ENCODE results near the gene EMP2.
"Not testable (repeated sequence)": the region's sequence is repeated elsewhere in the genome, so short reads cannot be mapped to it uniquely, and the experiment has no call there.

Gene EMP2

GRCh38 chr16:10577305-10578202 lies 2.8 kb downstream of the EMP2 start:
- DNase-seq, result no peak

GRCh38 chr16:10576390-10577304 lies 3.8 kb downstream of the EMP2 start:
- DNase-seq, result no peak

- no peak for DNase-seq
These were observed 4.8 kb downstream of the EMP2 start for GRCh38 chr16:10575506-10576130.

GRCh38 chr16:10572611-10573010 lies 7.8 kb downstream of the EMP2 start:
- no peak for DNase-seq

- no peak for DNase-seq
These were observed 9.0 kb downstream of the EMP2 start for GRCh38 chr16:10571354-10571753.

- DNase-seq, result no peak
These were observed 10.8 kb downstream of the EMP2 start for GRCh38 chr16:10569621-10570020.

- no peak for DNase-seq
These were observed 13.8 kb downstream of the EMP2 start for GRCh38 chr16:10566613-10567012.

GRCh38 chr16:10565167-10565566 lies 15.2 kb downstream of the EMP2 start:
- DNase-seq, result no peak

GRCh38 chr16:10564591-10564990 lies 15.8 kb downstream of the EMP2 start:
- no peak for DNase-seq

GRCh38 chr16:10562361-10562899 lies 18.0 kb downstream of the EMP2 start:
- no peak for DNase-seq

- DNase-seq, result no peak
These were observed 19.0 kb downstream of the EMP2 start for GRCh38 chr16:10561425-10561824.

- DNase-seq, result no peak
These were observed 19.4 kb downstream of the EMP2 start for GRCh38 chr16:10561001-10561400.

GRCh38 chr16:10559792-10560191 lies 20.6 kb downstream of the EMP2 start:
- not testable (repeated sequence) for DNase-seq

GRCh38 chr16:10558746-10559641 lies 21.4 kb downstream of the EMP2 start:
- no peak for DNase-seq

GRCh38 chr16:10558305-10558704 lies 22.1 kb downstream of the EMP2 start:
- no peak for DNase-seq

GRCh38 chr16:10557750-10558149 lies 22.6 kb downstream of the EMP2 start:
- DNase-seq, result no peak

- DNase-seq, result no peak
These were observed 24.2 kb downstream of the EMP2 start for GRCh38 chr16:10556236-10556635.

- DNase-seq, result no peak
These were observed 25.8 kb downstream of the EMP2 start for GRCh38 chr16:10554569-10554968.

GRCh38 chr16:10552998-10553491 lies 27.4 kb downstream of the EMP2 start:
- peak; percentile 54 to 59 for DNase-seq

- no peak for DNase-seq
These were observed 28.1 kb downstream of the EMP2 start for GRCh38 chr16:10552281-10552680.

- DNase-seq, result no peak
These were observed 28.5 kb downstream of the EMP2 start for GRCh38 chr16:10551881-10552280.

- DNase-seq, result no peak
These were observed 32.0 kb downstream of the EMP2 start for GRCh38 chr16:10548404-10548803.

All from stimulated activated CD4-positive, alpha-beta T cell treated with anti-CD3 and anti-CD28 coated beads, Interleukin-2, amount 100 ng/mL, for 24 hours (primary cell).